NCI-H1092 treated with DMSO at 0.1 percent for 48 hours (cell line): ENCODE measurements around the gene CCM2.

Source experiments
- DNase-seq: peaks from one replicate; lab custom pipeline; 2025; lab: John Stamatoyannopoulos, UW

Gene CCM2

DNA sequence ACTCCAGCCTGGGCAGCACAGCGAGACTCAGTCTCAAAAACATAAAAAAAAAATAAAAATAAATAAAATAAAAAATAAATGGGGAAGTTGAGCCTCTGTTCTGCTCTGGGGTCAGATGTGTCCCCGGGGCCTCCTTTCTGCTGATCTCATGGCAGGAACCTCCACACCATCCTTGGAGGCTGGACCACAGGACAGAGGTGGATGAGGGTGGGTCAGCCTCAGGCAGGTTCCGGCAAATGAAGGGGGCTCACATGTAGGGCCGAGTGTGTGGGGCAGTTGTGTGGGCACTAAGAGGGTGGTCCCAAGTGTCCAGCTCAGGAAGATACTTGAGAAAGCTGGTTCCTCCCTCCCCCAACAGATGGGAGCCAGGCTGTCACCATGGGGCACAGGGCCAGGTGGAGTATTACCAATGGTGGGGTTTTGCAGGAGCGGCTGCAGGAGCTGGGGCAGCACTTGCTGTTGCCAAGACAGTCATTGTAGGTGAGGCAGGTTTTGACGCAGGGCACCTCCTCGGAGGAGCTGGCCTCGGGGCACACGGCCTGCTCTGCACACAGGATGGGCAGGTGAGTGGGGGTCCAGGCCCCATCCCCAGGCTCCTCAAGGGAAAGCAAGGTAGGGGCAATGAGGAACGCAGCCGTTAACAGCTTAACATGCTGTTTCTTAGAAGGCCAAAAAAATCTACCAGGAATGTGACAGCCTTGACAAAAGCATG lies 125.3 kb downstream of the CCM2 start:
- DNase-seq, result no peak
